ENCODE results near the gene SQOR. TPM values are rescaled to one million over a fixed set of nuclear protein-coding genes. Genes with fewer than 3 reads are reported as not detected.

Gene SQOR
- total and polyA plus RNA-seq, 2 donors (not counting 1 experiment from before 2014, with no cell fraction given), result 25.6 to 29.1 TPM

DNA sequence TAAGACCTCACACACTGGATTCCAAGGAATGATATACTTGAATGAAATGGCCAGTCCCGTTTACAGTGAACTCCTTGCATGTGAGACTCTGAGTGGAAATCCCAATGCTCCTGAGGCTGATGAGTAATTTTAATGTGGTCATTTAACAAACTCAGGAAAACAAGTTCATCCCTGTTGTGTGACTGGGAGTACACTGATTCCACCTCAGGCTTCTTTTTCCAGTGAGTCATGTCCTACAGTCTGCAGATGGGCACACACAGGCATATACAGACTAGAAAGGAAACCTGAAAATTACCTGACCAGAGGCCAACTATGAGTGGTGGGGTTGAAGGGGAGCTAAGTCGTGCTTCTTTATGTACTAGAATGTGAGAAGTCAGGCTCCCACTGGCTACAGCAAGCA lies 5.8 kb downstream of the SQOR start:
- H3K4me1 Mint-ChIP-seq, result peaks cover 57% of the 10 kb centered on the region
- no peak overlapping the region for H3K9ac ChIP-seq (ENCODE audit: low read length)
- H3K27me3 Mint-ChIP-seq, result no peaks in the 10 kb centered on the region
- intact Hi-C loops (cut with micrococcal nuclease), result no loop called here
- no peak overlapping the region for H3K4me2 ChIP-seq (replicated peaks; ENCODE audit: low read depth, low read length, poor library complexity, severe bottlenecking)
- peaks cover 30 to 39% of the 10 kb centered on the region in 2 donors for H3K4me1 ChIP-seq (ENCODE audit: control insufficient read depth in 2 of 2, insufficient read depth in 2 of 2, low read length in 2 of 2)
- no peak for TF ChIP-seq EZH2 (IDR thresholded peaks at IDR 0.05; ENCODE audit: borderline replicate concordance, insufficient read depth, low read depth, low read length, poor library complexity, severe bottlenecking)
- TF ChIP-seq, protein P1, sequence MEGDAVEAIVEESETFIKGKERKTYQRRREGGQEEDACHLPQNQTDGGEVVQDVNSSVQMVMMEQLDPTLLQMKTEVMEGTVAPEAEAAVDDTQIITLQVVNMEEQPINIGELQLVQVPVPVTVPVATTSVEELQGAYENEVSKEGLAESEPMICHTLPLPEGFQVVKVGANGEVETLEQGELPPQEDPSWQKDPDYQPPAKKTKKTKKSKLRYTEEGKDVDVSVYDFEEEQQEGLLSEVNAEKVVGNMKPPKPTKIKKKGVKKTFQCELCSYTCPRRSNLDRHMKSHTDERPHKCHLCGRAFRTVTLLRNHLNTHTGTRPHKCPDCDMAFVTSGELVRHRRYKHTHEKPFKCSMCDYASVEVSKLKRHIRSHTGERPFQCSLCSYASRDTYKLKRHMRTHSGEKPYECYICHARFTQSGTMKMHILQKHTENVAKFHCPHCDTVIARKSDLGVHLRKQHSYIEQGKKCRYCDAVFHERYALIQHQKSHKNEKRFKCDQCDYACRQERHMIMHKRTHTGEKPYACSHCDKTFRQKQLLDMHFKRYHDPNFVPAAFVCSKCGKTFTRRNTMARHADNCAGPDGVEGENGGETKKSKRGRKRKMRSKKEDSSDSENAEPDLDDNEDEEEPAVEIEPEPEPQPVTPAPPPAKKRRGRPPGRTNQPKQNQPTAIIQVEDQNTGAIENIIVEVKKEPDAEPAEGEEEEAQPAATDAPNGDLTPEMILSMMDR (IDR thresholded peaks at IDR 0.05), result no peak
- H3K9me3 ChIP-seq (ENCODE audit: control extremely low read depth in 1 of 3, control insufficient read depth in 2 of 3, insufficient read depth in 1 of 3, low read length in 2 of 3), result no peaks in the 10 kb centered on the region
- ChIA-PET POLR2A (no interaction called here), CTCF (no interaction called here)
- ATAC-seq (ENCODE audit: low read depth) (no peak), DNase-seq (no peak)
- no CpG with 5 or more reads among the region's 2 CpGs for WGBS (ENCODE audit: insufficient coverage)
- H3K36me3 ChIP-seq (replicated peaks in 1 of 2; ENCODE audit: control extremely low read depth in 1 of 2, control insufficient read depth in 1 of 2, extremely low read depth in 1 of 2, insufficient read depth in 2 of 2, low read length in 1 of 2), result peaks cover 7 to 9% of the 10 kb centered on the region in 2 experiments
- H3K27ac ChIP-seq (ENCODE audit: low read length in 2 of 2), result no peak overlapping the region
- peaks cover 41% of the 10 kb centered on the region for H4K20me1 ChIP-seq (ENCODE audit: control insufficient read depth, insufficient read depth, low read length, poor library complexity, severe bottlenecking)
- no peak overlapping the region for H3K4me3 ChIP-seq (ENCODE audit: control extremely low read depth in 1 of 5, extremely low read depth in 1 of 5, insufficient read depth in 1 of 5, low read depth in 2 of 5, low read length in 4 of 5)
- no peaks in the 10 kb centered on the region for H3K27me3 ChIP-seq (replicated peaks in 1 of 4; ENCODE audit: control extremely low read depth in 1 of 4, control insufficient read depth in 3 of 4, insufficient read depth in 4 of 4, low read length in 3 of 4)
- no peak overlapping the region for H3K27ac Mint-ChIP-seq
- no peak overlapping the region for H2AFZ ChIP-seq (ENCODE audit: insufficient read depth, low read depth, low read length, poor library complexity, severe bottlenecking)
- H3K9me3 Mint-ChIP-seq (ENCODE audit: insufficient read depth), result no peaks in the 10 kb centered on the region
- peaks cover 89% of the 10 kb centered on the region for H3K79me2 ChIP-seq (ENCODE audit: control insufficient read depth, insufficient read depth, low read length)
- no peak overlapping the region for H3K4me3 Mint-ChIP-seq

DNA sequence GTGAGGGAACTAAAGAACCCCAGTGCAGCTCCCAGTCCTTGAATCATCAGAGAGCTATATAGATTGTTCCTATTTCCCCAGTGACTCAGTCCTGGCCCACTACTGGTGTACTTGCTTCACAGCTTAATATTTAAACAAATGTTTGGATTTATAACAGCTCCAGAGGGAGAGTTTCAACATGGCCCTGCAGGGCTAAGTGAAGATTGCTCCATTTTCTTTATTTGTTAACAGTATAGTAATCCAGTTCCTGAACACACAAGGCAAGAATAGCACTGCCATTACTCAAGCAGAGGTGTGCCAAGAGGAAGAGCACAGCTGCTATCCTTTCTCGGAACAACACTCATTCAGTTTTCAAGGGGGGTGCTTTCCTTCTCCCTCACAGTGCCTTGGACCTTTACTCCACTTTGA lies 6.5 kb downstream of the SQOR start:
- Histone ChIP-seq H4K20me1 (ENCODE audit: control insufficient read depth, insufficient read depth, low read length, poor library complexity, severe bottlenecking) (peaks cover 49% of the 10 kb centered on the region), H3K27ac (ENCODE audit: low read length in 2 of 2) (no peak overlapping the region), H3K4me2 (replicated peaks; ENCODE audit: low read depth, low read length, poor library complexity, severe bottlenecking) (no peak overlapping the region), H2AFZ (ENCODE audit: insufficient read depth, low read depth, low read length, poor library complexity, severe bottlenecking) (no peak overlapping the region), H3K4me1 (ENCODE audit: control insufficient read depth in 2 of 2, insufficient read depth in 2 of 2, low read length in 2 of 2) (peaks cover 26 to 32% of the 10 kb centered on the region in 2 donors), H3K9ac (ENCODE audit: low read length) (no peak overlapping the region), H3K79me2 (ENCODE audit: control insufficient read depth, insufficient read depth, low read length) (peaks cover 97% of the 10 kb centered on the region), H3K36me3 (replicated peaks in 1 of 2; ENCODE audit: control extremely low read depth in 1 of 2, control insufficient read depth in 1 of 2, extremely low read depth in 1 of 2, insufficient read depth in 2 of 2, low read length in 1 of 2) (peaks cover 7 to 9% of the 10 kb centered on the region in 2 experiments), H3K27me3 (replicated peaks in 1 of 4; ENCODE audit: control extremely low read depth in 1 of 4, control insufficient read depth in 3 of 4, insufficient read depth in 4 of 4, low read length in 3 of 4) (no peaks in the 10 kb centered on the region), H3K9me3 (ENCODE audit: control extremely low read depth in 1 of 3, control insufficient read depth in 2 of 3, insufficient read depth in 1 of 3, low read length in 2 of 3) (no peaks in the 10 kb centered on the region), H3K4me3 (ENCODE audit: control extremely low read depth in 1 of 5, extremely low read depth in 1 of 5, insufficient read depth in 1 of 5, low read depth in 2 of 5, low read length in 4 of 5) (no peak overlapping the region)
- ATAC-seq (ENCODE audit: low read depth) (no peak), DNase-seq (no peak)
- peaks cover 55% of the 10 kb centered on the region for H3K4me1 Mint-ChIP-seq
- TF ChIP-seq EZH2 (IDR thresholded peaks at IDR 0.05; ENCODE audit: borderline replicate concordance, insufficient read depth, low read depth, low read length, poor library complexity, severe bottlenecking), result no peak
- TF ChIP-seq, protein P1 (IDR thresholded peaks at IDR 0.05), result no peak
- CTCF ChIA-PET, result no interaction called here
- POLR2A ChIA-PET, result no interaction called here
- intact Hi-C loops (cut with micrococcal nuclease), result no loop called here
- no peaks in the 10 kb centered on the region for H3K9me3 Mint-ChIP-seq (ENCODE audit: insufficient read depth)
- no CpG with 5 or more reads among the region's 1 CpG for WGBS (ENCODE audit: insufficient coverage)
- H3K27ac Mint-ChIP-seq, result no peak overlapping the region
- no peak overlapping the region for H3K4me3 Mint-ChIP-seq
- no peaks in the 10 kb centered on the region for H3K27me3 Mint-ChIP-seq
